GM21528 (cell line): ENCODE results near the gene FMO1.
A peak's percentile ranks its signal among the peaks of the same experiment; 100 is the strongest.
"Not testable (repeated sequence)": the region's sequence is repeated elsewhere in the genome, so short reads cannot be mapped to it uniquely, and the experiment has no call there.

Experiments
- ATAC-seq: cut with Tn5 transposase; IDR thresholded peaks from one replicate; pipeline ENCODE4 v1.9.1; 2021; ENCODE audit warnings: mild to moderate bottlenecking, moderate library complexity; ENCODE audit not compliant: unreplicated experiment, low FRiP score

The FMO1 gene

DNA sequence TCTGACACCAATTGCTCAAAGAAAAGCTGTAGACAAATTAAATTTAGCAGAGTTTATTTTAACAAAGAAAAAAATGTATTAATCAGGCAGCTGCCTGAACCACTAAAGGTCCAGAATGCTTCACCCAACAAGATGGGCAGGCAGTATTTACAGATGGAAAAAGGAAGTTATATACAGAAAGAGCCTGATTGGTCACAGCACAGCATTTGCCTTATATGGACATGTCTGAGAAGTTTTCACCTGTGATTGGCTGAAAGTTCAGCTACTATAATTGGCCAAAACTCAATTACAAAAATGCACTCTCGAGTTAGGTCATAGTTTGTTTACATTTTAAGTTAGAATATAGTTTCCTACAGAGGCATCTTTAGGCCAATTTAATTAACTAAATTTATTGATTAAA lies 15.1 kb upstream of the FMO1 start:
- no peak for ATAC-seq

DNA sequence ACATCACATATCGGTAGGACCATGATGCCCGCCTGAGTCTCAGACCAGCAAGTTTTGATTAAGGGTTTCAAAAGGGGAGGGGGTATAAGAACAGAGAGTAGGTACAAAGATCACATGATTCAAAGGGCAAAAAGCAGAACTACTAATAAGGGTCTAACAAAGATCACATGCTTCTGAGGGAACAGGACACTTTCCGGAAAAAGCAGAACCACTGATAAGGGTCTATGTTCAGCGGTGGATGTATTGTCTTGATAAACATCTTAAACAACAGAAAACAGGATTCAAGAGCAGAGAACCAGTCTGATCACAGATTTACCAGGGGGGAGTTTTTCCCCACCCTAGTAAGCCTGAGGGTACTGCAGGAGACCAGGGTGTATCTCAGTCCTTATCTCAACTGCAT lies 12.1 kb upstream of the FMO1 start:
- not testable (repeated sequence) for ATAC-seq

DNA sequence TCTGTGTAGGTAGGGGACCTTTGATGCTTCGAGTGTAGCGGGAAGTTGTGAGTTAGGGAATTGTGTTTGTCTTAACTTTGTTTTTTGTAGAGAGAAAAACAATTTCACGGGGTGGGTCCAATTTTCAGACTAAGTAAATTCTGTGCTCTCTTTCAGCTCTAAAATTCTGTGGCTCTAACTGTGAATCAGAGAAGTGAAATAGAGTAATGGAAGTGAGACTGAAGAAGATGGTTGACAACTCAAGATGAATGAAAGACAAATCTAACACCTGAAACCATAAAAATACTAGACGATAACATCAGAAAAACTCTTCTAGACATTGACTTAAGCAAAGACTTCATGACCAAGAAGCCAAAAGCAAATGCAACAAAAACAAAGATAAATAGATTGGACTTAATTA lies 4.4 kb upstream of the FMO1 start:
- no peak for ATAC-seq

DNA sequence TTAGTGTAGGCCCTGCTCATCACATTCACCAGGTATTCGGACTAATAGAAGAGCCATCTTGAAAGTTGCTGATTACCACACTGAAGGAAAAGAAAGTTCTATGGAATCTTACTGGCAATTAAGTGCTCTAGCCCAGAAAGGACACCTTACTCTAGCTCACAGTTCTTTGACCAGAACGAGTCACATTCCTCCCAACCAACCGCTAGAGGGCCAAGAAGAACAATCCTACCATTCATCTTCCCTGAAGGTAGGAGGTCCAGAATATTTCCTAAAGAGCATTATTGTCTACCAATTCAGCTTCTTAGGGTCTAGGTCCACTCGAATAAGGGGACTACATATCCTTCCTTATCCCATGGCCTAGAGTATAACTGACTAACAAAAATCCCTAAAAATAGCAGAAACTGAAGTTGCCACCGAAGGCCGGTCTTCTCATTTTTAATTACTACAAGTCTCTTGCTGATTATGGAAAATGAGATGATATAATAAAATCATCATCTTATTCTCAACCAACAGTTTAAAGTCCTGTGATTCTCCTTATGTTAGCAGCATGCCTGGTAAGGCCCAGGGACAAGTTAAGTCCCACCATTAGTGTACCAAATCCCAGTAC lies 2.7 kb upstream of the FMO1 start:
- ATAC-seq: peak; percentile 74

DNA sequence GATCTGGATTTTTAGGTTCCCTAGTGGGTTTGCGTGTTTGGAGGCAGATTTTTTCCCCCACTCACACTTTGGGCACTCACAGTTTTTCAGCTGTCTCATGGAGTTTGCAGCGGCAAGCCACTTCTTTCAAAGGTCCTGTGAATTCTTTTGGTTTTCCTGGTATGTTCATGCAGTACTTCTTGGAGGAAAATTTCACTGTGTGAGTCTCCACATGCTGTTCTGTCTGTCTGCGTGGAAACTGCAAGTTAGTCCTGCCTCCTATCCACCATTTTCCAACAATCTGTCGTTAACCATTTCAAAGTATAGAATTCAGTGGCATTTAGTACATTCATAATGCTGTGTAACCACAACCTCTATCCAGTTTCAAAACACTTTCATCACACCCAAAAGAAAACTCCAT lies 793 bp upstream of the FMO1 start:
- no peak for ATAC-seq

DNA sequence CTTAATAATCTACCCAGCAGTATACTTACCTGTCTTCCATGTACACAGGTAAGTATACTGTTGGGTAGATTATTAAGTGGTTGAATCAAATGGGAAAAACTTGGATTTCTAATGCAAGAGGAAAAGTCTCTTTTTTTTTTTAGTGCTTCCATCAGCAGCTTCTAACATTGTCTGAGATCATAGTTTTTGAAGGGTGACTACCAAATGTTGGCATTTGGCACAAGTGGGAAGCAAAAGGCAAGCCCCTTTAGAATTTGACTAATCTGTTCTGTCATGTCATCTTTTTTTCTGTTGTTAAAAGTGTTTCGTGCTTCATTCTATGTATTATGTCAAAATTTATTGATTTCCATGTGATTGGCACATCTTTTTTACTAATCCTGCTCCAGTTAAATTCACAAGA lies 547 bp downstream of the FMO1 start:
- no peak for ATAC-seq

DNA sequence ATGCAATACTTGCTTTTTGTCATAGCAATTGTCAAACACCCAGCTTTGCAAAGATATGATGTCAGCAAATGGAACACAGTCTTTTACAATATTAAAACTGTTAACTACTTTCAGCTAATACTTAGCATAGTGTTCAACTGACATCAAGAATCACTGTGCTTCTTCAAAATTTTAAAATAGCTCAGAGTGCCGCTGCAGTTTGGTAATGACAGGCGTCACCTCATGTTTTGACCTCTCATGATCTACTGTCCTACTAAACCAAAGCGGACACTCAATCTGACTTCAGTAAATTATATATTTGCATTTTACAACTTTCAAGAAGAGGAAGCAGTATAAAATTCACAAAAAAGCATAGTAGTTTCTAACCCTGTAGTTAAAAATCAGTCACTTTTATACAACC lies 2.0 kb downstream of the FMO1 start:
- ATAC-seq: no peak

DNA sequence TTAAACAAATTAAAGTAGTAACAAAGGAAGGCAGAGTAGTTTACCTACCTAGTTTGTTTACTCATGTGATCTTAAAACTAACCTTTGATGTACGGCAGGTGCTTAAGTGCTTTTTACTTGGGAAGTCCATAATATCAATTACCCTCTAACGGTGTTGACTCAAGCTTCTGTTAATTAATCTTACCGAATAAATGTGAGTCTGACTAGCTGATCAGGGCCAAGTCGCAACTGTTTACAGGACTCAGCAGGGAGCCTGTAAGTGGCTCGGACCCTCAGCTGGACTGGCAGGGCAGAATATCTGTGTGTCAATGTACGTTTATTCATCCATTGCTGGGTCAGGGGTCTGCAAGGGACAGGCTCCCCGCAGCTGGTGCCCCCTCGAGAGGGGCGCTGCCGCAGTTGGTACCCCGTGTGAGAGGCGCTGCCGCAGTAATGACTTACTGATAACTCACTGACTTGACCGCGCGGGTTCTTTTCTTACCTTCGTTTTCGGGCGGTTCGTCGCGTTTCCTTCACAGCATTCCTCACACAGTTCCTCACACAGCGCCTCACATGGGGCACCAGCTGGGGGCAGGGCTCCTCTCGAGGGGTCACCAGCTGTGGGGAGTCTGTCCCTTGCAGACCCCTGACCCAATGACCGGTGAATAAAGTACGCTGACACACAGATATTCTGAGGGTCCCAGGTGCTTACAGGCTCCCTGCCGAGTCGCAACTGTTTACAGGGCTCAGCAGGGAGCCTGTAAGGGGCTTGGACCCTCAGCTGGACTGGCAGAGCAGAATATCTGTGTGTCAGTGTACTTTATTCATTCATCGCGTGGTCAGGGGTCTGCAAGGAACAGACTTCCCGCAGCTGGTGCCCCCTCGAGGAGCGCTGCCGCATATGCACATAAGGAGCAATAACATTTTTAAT lies 3.0 kb downstream of the FMO1 start:
- ATAC-seq: peak; percentile 52

DNA sequence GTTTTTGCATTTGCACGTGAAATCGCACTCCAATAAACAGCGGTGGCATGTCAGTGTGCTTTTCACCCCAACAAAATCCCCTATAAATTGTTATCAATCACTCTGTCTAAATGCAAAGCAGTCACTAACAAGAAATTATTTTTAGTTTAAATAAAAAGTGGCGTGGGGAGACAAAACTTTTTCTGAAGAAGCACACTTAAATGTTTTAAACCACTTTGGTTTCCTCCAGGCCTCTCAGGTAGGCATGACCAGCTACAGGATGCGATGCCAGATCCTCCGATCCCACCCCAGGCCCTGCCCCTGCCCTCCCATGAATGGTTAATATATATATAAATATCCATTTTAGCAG lies 3.6 kb downstream of the FMO1 start:
- no peak for ATAC-seq

DNA sequence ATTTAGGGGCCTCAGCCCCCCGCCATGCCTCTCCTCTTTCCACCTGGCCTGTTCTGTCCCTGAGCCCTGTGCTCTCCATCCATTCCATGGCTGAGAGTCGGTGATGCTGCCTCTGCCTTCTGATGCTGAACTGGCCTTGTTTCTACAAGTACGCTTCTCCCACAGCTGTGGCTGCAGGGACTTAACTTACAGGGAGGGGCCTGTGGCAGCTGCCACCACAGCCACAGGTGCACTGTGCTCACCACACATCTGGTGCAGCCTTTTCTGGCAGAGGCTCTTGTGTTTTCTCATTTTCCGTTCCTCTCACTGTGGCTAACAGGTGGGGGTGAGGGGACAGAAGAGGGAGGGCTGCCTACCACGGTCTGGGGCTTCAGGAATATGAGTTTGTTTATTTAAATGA lies 4.2 kb downstream of the FMO1 start:
- peak; percentile 95 for ATAC-seq

DNA sequence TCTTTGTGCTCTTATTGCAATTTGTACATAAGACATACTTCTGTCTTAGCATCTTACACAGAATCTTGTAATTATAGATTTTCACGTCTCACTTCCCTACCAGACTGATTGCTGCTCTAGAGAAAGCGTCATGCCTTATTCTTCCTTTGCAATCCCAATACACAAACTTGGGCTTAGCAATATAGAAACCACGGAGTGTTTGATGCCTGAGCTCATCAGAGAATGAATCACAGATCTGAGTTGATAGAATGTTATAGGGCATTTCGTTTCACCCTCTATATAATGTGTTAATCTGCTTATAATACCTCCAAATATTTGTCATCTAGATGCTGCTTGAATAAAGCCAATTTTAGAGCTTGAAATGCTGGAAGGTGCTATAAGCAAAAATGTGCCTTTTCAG lies 6.6 kb downstream of the FMO1 start:
- no peak for ATAC-seq

DNA sequence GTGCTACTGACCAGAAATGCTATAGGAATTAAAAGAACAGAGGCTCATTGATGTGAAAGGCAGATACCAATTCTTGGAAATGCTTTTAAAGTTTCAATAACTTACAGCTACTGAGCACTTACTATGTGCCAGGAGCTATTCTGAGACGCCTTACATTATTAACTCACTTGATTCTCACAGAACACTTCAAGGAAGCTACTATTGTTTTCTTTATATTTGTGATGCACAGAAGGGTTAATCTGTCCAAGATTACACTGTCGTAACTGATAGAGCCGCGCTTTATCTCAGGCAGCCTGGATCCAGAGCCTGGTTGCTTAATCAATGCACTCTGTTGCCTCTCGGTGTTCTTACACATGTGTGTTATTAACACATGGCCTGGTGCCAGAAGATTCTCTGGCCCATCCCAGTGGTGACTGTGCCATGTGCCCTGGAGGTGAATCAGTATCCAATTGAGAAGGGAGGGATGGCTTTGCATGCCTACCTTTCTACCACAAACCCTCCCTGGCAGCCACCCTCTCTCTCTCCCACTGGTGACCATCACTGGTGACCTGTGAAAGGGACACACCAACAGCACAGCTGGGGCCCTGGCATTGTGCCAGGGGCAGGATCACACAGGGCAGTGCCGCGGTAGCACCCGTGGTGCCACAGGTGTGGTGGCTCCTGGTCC lies 8.8 kb downstream of the FMO1 start:
- ATAC-seq: no peak

DNA sequence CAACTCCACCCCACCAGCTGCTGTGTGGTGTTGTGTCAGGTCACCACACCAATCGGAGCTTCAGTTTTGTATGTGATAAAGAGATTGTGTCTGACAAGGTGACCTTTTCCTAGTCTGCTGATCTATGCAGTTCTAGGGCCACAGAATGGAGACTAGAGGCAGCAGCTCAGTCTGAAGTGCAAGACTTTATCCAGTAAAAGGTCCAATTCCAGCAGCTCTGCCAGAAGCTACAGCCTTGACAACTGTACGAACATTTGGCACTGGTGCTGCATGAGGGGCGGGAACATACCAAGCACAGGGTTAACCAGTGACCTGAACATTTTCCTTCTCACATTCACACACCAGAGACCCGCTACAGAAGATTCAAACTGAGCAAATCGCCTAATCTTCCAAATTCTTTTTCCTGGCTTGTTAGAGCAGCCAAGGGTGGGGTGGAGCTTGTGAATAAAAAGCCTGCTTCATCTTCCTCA lies 9.3 kb downstream of the FMO1 start:
- no peak for ATAC-seq

DNA sequence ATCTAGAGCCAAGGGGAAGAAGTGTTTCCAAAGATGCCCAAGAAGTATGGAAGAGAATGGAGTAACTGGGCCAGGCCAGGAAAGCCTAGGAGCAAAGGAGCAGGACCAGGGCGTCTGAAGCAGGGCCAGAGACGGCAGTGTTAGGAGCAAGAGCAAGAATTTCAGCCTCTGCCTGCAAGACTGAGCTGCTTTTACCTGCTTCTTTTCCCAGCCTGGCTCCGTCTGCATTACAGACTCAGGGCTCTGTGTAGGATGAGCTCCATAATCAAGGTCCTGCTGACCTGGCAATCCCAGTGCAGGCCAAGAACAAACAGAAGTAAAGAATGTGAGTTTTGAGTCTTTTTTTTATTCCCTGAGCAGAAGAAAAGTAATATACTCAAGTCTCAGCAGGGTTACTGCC lies 10.1 kb downstream of the FMO1 start:
- ATAC-seq: no peak

DNA sequence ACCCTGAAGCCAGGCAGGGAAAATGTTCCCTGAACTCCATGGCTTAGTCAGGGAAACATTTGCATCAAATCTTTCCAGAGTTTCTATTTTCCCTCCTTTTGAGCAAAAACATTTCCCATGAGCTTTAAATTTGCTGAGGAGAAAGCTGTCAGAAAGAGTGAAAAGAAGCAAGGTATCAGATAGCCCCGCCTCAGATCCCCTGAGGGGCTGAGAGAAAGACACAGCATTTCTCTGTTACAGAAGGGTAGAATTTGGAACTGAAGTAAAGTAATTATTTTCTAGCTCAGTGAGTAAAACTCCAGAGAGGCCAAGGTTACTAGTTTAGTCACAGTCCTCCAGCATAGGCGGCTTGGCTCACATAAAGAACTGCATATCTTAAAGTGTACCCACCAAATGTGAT lies 10.6 kb downstream of the FMO1 start:
- no peak for ATAC-seq

DNA sequence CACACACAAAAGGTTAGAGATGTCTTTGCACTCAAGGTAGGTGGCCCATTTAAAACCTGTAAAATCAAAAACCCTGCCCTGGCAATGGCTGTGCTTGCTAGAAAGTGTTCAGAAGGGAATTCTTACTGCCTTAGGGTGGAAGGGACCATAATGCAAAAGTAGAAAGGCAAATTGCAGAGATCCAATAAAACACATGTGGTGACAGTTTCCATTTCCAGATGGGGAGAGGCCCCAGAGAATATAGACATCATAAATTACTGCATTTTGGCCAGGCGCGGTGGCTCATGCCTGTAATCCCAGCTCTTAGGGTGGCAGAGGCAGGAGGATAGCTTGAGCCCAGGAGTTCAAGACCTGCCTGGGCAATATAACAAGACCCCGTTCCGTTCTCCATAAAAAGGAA lies 13.0 kb downstream of the FMO1 start:
- ATAC-seq: no peak

DNA sequence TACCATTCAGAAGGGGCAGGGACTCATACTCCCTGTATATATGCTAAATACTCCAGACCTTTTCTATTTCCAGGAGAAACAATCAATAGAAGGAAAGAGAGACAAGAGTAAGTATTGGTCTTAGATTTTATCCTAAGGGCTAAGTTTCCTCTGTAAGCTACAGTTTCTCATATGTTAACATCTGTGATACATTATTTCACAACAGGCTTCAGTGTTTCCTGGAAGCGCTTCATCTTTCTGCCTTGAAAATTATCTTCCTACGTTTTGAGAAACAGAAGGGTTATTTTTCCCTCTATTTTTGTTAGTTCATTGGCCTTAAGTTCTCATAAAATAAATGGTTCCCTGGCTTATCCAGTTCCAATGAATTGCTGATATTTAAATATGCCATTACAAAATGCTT lies 15.6 kb downstream of the FMO1 start:
- no peak for ATAC-seq

DNA sequence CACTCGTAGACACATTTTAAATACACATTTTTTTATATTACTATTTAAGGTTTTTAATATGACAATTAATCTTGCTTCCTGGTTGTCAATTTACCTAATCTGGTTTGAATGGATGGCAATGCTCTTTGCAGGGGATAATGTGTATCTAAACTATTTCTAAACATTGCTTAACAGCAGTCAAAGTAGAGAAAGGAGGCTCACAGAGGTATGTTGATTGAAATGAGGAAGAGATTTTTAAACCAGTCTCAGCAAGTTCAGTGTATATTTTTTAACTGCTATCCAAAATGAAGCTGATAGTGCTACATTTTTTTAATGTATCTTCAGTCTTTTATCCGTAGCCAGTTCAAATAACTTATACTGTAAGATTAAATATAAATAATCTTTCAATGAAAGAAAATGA lies 17.4 kb downstream of the FMO1 start:
- no peak for ATAC-seq

DNA sequence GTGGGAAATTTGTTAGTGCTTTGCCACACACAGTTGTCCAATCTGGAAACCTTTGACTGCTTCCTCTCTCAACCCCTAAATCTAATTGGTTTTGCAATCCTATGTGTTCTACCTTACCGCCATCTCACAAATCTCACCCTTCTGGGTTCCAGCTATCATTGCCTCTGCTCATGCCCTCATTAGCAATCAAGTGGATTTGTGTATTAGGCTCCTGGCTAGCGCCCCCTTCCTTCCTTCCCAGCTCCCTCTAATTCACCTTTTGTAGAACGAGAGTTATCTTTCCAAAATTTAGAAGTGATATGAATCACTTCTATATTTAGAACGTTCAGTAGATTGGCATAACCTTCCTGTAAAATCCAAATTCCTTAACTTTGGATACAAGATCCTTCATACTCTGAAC lies 18.6 kb downstream of the FMO1 start:
- no peak for ATAC-seq

DNA sequence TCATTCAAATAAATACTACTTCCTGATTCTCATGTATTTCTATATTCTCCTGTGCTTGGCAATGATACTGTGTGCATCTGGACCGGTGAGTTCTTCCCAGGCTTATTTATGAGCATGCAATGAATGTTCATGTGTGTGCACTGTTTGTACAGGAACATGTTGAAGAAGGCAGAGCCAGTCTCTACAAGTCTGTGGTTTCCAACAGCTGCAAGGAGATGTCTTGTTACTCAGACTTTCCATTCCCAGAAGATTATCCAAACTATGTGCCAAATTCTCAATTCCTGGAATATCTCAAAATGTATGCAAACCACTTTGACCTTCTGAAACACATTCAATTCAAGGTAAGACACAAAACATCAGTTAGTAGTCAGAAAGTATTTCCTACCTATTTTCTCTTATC lies 19.1 kb downstream of the FMO1 start:
- no peak for ATAC-seq

DNA sequence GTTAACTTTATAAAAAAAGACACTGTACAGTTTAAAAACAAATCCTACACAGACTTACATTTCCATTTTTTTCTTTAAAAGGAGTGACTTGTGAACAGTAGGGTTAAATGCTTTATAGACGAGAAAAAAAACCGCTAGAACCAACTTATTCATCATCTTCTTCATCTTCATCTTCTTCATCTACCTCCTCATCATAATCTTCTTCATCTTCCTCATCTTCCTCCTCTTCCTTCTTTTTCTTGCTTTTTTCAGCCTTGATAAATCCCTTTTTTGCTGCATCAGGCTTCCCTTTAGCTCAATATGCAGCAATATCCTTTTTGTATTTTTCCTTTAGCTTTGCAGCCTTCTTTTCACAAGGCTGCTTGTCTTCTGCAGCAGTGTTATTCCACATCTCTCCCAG lies 22.5 kb downstream of the FMO1 start:
- no peak for ATAC-seq

DNA sequence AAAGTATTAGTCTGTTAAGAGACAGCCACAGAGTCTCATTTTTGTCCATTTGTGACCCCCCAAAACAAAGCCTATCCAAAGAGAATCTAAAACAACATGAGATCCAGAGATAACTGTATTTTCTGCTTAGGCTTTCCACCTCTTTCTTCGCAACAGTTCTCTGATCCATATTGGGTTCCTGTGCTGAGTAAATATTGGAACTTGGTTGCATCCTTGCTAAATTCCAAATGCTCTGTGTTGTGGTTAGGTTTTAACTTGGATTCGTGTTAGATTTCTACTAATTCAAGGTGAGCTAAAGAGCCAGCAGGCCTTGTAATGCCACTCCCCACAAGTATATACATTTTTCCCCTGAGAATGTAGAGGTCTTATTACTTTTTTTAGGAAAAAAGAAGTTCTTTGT lies 29.2 kb downstream of the FMO1 start:
- ATAC-seq: no peak
